Measurements from ENCODE around the gene PCDH9.

GRCh38 chr13:66506051-66506777, 723.9 kb downstream of the PCDH9 start:
- no peak for TF ChIP-seq CTCF (IDR thresholded peaks at IDR 0.05 in 8 of 11, conservative IDR thresholded peaks at IDR 0.05 in 3 of 11)
- no peak for TF ChIP-seq POLR2A (IDR thresholded peaks at IDR 0.05)
- TF ChIP-seq POLR2AphosphoS5 (IDR thresholded peaks at IDR 0.05) = no peak
